ENCODE measurements around the gene PDCD1.

GRCh38 chr2:241876528-241877196, 18.0 kb upstream of the PDCD1 start:
- TF ChIP-seq EZH2 (IDR thresholded peaks at IDR 0.05; ENCODE audit: low read length, missing control alignments) = no peak
- TF ChIP-seq, protein P1, sequence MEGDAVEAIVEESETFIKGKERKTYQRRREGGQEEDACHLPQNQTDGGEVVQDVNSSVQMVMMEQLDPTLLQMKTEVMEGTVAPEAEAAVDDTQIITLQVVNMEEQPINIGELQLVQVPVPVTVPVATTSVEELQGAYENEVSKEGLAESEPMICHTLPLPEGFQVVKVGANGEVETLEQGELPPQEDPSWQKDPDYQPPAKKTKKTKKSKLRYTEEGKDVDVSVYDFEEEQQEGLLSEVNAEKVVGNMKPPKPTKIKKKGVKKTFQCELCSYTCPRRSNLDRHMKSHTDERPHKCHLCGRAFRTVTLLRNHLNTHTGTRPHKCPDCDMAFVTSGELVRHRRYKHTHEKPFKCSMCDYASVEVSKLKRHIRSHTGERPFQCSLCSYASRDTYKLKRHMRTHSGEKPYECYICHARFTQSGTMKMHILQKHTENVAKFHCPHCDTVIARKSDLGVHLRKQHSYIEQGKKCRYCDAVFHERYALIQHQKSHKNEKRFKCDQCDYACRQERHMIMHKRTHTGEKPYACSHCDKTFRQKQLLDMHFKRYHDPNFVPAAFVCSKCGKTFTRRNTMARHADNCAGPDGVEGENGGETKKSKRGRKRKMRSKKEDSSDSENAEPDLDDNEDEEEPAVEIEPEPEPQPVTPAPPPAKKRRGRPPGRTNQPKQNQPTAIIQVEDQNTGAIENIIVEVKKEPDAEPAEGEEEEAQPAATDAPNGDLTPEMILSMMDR (conservative IDR thresholded peaks at IDR 0.05 in 1 of 2, IDR thresholded peaks at IDR 0.05 in 1 of 2; ENCODE audit: low read depth in 1 of 2, low read length in 2 of 2) = no peak
